Stimulated activated CD4-positive, alpha-beta T cell treated with anti-CD3 and anti-CD28 coated beads, Interleukin-2, amount 100 ng/mL, for 48 hours (primary cell): ENCODE data around the gene RPS6KB1.
"Not testable (repeated sequence)": the region's sequence is repeated elsewhere in the genome, so short reads cannot be mapped to it uniquely, and the experiment has no call there.

Experiments
- DNase-seq, 2 donors: peaks; one replicate each; pipeline ENCODE4 v3.0.0-alpha.2; 2020

RPS6KB1 gene

DNA sequence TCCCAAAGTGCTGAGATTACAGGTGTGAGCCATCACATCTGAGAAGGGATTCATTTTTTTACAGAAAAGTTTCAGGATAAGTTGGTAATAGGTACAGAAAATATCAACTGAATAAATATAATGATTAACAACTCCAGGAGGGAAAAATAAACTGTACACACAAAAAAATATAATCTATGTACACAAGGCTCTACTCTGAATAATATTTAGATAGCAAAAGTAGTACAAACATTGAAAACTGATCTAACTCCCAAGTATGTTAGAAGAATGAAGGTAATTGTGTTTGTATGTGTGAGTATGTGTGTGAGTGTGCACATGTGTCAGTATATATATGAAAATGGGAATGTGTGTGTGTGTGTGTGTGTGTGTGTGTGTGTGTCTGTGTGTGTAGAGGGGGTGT is 20.6 kb upstream of the RPS6KB1 start:
- no peak for DNase-seq

DNA sequence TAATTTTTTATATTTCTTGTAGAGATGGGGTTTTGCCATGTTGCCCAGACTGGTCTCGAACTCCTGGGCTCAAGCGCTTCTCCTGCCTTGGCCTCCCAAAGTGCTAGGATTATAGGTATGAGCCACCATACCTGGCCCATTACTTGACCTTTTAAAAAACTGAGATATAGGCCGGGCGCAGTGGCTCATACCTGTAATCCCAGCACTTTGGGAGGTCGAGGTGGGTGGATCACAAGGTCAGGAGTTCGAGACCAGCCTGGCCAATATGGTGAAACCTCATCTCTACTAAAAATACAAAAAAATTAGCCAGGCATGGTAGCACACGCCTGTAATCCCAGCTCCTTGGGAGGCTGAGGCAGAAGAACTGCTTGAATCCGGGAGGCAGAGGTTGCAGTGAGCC is 19.5 kb upstream of the RPS6KB1 start:
- not testable (repeated sequence) for DNase-seq

DNA sequence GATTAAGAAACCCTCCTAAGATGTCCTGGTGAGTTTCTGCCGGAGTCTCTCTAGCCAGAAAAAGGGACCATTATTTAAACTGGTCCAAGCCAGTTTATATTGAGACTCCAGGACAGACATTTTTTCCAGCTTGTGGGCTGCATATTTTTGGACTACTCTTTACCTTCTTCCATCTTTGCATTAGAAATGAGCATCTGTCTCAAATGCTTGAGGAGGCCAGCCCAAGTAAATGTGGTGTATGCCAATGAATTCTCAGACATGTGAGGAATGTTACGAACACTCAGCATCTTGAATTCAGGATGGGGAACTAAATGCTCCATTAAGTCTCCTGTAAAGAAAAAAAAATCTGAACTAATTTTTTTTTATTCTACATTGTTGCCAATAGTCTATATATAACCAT is 18.5 kb upstream of the RPS6KB1 start:
- no peak for DNase-seq

DNA sequence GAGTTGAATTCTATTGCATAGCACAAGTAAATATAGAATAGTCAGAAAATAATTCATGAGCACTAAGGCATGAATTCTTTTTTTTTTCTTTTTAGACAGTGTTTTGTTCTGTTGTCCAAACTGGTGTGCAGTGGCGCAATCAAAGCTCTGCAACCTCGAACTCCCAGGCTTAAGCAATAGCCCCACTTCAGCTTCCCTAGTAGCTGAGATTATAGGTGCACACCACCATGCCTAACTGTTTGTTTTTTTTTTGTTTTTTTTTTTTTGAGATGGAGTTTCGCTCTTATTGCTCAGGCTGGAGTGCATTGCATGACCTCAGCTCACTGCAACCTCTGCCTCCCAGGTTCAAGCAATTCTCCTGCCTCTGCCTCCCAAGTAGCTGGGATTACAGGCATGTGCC is 16.8 kb upstream of the RPS6KB1 start:
- no peak for DNase-seq

DNA sequence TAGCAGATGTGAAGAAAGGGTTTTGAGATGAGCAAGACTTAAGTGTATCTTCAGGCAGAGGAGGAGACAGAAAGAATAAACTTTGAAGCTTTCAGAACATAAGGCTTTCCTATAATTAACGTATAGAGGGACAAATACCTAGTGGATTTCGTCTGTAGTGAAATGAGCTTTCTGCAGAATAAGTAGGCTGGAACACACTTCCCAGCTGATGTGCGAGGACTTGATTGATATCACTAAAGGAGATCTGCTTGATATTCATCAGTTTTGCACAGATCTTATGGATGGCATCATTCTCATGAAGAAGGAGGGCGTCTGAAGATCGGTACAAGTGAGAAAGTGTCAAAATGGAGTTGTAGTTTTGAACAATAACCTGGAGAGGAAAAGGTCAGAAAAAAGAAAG is 15.0 kb upstream of the RPS6KB1 start:
- no peak for DNase-seq

DNA sequence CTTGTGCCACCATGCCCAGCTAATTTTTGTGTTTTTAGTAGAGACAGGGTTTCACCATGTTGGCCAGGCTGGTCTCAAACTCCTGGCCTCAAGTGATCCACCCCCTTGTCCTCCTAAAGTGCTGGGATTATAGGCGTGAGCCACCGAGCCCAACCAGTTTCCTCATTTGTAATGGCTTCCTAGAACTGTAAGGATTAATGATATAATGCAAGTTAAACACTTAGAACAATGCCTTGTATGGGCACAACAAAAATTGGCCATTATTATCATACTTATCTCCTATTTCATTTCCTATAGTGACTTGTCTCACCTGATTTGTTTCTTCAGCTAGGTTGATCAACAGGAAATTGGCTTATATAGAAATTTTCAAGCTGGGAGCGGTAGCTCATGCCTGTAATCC is 14.3 kb upstream of the RPS6KB1 start:
- no peak for DNase-seq

DNA sequence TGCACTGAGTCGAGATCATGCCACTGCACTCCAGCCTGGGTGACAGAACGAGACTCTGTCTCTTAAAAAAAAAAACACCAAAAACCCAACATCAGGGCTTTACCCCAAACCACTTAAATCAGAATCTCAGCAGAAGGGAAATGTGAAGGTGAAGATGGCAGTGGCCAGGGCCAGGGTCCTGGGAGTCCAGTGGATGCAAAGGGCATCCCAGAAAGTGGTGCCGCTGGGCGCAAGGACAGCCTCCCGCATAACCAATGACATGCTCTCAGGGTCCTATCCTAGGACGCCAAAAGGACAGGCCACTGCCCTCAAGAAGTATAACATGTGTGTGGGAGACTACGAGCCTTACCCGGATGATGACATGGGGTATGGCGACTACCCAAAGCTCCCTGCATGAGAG is 8.1 kb upstream of the RPS6KB1 start:
- DNase-seq: no peak

DNA sequence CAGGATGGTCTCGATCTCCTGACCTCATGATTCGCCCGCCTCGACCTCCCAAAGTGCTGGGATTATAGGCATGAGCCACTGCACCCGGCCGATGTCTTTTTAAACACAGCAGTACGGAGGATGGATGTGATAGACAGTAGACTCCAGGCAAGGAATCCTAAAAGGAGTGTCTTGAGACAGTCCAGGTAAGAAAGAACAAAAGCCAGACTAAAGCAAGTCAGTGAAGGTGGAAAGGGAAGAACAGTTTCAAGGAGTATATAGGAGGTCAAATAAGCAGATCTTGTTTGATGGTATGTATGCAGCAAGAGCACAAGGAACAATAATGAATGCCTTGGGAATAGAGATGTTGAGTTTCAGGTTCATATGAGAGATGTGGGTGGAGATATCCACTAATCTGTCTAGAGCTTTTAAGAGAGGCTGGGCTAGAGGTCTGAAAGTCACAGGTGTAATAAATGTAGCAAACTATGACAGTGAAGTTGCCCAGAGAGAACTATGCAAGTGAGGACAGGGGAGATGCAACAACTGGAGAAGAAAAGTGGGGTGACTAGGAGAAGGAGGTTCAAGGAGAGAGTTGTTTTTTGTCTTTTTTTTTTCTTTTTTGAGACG is 4.7 kb upstream of the RPS6KB1 start:
- no peak for DNase-seq

DNA sequence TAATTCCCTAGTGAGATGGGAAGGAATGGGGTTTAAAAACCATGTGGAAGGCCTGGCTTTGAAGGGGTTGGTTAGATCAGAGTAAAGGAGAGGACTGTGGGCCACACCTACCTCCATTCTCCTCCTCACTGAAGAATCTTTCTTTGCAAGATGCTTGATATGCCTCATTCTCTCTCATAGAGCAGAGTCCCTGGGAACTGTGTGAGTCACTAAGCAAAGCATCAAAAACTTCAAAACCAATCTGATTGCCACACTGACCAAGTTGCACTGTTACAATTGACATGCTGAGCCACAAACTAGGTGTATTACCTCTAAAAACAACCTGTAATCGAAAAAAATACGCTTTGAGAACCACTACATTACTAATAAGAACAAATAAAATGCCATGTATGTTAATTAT is 2.2 kb upstream of the RPS6KB1 start:
- no peak for DNase-seq

DNA sequence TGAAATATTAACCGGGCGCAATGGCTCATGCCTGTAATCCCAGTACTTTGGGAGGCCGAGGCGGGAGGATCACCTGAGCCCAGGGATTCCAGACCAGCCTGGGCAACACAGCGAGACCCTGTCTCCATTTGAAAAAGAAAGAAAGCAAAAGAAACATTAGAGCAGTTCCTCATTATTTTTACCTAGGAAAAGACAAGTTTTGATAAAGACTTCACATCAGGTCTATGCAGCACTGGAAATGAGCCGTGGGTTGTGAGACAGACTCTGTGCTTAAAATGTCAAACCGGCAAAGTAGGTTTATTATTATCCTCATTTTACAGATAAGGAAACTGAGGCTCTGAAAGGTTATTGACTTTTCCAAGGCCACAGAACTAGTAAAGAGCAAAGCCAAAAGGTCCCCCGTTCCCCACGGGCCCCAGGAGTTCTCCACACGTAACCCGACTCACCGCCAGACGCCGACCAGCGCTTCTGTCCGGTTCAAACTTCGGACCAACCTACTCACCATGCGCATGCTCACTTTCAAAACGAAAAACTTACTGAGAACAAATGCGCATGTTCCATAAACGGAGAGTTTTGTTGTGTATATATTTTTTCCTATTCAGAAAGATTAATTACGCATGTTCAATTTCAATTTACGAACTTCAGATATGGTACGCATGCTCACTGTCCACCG is 534 bp upstream of the RPS6KB1 start:
- DNase-seq: peak in 1 of 2 donors; percentile 7

DNA sequence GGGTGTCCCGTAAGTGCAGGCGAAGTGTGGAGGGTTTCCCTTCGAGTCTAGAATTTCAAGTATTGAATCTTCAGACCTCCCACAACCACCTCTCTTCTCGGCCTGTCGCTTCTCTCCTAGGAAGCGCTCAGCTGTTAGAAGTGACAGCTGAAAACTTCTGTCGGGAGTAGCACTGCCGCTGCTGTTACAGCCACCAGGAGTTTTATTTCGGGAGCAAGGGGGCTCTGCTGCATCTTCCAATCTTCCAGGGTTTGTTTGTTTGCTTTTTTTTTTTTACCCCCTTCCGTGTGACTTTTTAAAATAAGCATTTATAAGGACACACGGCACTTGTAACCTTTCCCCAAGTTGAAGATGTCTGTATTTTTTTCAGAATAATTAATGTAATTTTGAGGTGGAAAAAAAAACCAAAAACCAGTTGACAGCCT is 767 bp downstream of the RPS6KB1 start:
- peak in 1 of 2 donors; percentile 12 for DNase-seq

DNA sequence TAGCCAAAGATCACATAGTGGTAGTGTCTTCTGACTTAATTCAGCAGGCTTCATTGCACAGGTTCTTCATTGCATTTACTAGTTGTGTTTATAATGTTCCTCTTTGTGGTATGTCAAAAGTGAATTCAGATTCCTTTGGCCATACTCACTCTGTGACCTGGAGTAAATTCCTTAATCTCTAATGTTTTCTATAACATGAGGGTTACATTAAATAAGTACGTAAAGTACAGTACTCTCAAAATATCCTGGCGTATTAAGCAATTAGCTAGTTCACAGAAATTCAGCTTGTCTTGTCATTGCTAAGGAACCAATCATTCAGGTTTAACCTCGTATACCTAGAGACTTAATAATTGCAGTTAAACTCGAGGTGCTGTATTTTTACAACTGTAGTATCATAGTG is 4.2 kb downstream of the RPS6KB1 start:
- no peak for DNase-seq

DNA sequence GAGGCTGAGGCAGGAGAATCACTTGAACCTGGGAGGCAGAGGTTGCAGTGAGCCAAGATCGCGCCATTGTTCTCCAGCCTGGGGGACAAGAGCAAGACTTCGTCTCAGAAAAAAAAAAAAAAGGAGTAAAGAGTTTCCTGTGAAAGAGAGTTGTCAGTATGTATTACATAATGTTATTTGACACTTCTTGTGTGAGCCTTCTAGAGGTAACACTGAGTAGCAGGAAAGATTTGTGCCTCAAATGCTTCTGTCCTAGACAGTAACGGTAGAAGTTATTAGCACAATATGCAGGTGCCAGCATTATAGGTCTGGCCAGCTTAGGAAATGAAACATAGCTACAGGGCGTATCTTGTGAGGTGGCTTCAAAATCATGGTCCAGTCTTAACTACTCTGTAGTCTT is 6.2 kb downstream of the RPS6KB1 start:
- DNase-seq: no peak

DNA sequence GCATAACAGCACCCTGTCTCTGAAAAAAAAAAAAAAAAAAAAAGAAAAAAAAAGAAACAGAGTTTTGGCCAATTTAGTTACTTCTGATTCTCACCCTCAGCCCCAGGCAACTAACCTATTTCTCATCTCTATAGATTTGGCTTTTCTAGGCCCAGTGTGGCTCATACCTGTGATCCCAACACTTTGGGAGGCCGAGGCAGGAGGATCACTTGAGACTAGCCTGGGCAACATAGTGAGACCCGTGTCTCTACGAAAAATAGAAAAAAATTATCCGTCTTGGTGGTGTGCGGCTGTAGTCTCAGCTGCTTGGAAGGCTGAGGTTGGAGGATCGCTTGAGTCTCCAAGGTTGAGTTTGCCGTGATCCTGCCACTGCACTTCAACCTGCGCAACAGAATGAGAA is 8.7 kb downstream of the RPS6KB1 start:
- no peak for DNase-seq

DNA sequence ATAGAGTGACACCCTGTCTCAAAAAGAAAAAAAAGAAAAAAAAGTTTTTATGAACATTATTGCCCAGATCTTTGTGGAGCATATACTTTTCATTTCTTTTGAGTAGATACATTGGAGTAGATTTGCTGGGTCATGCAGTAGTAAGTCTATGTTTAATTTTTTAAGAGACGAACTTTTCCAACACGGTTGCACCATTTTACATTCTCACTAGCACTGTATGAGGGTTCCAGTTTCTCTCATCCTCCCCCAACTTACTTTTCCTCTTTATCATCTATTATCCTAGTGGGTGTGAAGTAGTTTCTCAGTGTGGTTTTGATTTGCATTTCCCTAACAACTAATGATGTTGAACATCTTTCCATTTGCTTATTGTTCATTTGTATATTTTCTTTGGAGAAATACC is 10.5 kb downstream of the RPS6KB1 start:
- DNase-seq: no peak

DNA sequence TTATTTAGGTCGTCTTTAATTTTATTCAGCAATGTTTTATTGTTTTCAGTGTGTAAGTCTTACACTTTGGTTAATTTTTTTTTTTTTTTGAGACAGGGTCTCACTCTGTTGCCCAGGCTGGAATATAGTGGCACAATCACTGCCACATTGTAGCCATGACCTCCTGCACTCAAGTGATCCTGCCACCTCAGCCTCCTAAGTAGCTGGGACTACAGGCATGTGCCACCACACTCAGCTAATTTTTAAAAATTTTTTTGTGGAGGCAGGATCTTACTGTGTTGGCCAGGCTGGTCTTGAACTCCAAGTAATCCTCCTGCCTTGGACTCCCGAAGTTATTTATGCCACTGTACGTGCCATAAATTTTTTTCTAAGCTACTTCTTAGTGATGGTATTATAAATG is 14.5 kb downstream of the RPS6KB1 start:
- DNase-seq: no peak

DNA sequence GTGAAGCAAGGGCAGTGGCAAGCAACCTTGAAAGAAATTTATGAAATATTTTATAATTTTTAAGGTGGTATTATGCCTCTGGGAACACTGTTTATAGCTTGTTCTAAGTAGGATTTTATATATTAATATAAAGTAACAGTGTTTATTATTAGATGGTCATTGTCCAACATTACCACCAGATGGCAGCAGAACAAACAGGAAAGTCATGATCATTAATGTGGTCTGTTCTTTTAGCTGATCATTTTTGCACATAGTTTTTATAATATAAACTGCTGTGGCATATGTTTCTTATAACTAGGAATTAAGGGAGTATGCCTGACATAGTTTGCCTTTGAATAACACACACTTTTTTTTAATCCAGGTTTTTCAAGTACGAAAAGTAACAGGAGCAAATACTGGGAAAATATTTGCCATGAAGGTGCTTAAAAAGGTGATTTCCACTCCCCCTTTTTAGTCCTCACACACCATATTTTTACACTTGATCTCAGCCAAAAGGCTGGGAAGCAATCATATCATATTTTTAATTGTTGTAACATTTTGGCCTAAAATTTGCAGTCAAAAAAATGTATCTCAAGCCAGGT is 21.4 kb downstream of the RPS6KB1 start:
- DNase-seq: no peak

DNA sequence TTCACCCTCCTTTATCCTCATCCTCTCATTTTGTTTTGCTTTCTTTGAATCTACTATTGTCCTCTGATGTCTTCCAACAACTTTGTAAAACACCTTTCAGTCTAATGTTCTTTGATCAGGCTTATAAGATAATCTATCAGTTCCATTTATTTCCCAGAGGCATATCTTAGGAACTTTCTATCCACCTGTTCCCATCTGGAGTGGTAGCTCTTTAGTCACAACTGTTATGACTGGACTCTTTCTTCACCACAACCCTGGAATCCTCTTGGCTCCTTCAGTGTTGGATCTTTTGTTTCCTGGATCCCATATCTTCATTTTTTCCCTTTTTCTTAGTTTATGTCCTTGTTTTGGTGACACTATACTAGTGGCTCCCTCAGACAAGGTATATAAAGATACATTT is 23.5 kb downstream of the RPS6KB1 start:
- DNase-seq: no peak

DNA sequence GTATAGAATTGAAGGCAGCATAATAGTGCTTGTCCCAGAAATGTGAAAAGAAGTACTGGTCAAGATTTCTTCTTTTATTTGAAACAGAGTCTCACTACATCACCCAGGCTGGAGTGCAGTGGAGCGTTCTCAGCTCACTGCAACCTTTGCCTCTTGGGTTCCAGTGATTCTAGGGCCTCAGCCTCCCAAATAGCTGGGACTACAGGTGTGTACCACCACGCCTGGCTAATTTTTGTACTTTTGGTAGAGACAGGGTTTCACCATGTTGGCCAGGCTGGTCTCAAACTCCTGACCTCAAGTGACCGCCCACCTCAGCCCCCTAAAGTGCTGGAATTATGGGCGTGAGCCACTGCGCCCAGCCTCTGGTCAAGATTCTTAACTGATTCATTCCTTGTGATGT is 27.7 kb downstream of the RPS6KB1 start:
- not testable (repeated sequence) for DNase-seq

DNA sequence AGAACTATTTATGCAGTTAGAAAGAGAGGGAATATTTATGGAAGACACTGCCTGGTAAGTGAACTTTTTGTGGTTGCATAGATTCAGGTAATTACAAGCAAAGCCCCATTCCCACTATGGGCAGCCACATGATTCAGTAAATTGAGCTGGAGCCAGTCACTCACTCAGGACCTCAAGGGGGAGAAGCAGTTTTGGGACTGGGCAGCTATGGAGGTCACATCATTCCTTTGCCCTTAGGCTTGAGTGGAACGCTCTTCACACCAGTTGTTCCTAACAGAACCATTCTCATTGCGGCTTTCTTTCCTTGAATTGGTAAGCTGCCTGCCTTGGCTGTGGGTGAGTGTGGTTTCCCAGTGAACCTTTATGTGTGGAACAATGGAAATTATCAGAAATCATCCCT is 37.2 kb downstream of the RPS6KB1 start:
- not testable (repeated sequence) for DNase-seq

DNA sequence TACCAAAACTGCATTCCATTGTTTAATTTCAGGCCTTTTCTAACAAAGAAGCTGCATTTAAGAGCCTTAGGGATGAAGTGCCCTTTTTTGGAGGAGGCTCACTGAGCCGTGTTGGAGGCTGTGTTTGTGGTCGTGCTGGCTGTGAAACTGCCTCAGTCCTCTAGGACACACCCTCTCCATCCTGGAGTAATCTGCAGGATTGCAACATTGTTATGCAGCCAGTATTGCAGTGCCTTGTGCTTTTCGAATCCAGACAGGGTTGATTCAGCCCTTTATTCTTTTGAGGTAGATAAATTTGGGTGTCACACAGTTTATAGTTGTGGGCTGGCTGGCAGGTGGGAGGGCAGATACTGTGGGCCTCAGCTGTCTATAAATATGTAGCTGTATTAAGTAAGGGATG is 37.8 kb downstream of the RPS6KB1 start:
- DNase-seq: not testable (repeated sequence)

DNA sequence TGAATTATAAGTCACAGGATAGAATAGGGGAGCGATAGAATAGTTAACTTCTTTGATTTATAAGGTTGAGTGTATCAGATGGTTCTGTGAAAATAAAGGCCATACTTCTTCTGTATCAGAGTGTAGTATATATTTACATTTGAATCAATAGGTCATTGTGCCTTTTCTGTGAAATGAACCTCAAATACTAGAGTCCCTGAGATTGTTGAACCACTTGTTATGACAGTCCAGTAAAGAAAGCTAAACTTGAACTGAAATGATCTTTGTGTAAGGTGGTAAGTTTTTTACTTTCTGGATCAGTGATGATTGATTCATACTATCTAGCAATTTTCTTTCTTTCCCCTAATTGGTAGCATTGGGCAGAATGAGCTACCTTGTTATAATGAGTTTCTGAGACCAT is 40.4 kb downstream of the RPS6KB1 start:
- DNase-seq: not testable (repeated sequence)

DNA sequence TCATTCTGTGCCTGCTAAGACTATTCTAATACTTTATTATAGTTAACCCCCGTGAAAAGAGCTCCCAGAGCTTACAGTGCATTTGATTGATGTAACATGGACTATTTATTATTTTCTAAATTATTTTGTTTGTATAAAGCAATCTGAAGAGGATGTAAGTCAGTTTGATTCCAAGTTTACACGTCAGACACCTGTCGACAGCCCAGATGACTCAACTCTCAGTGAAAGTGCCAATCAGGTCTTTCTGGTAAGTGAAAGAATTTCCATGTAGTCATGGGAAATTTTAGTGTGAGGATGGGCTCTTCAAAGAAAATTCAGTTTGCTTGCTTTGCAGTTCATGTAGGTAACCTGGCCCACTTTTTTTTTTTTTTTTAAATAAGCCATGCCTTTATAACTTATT is 47.8 kb downstream of the RPS6KB1 start:
- peak in 1 of 2 donors; percentile 12 for DNase-seq

DNA sequence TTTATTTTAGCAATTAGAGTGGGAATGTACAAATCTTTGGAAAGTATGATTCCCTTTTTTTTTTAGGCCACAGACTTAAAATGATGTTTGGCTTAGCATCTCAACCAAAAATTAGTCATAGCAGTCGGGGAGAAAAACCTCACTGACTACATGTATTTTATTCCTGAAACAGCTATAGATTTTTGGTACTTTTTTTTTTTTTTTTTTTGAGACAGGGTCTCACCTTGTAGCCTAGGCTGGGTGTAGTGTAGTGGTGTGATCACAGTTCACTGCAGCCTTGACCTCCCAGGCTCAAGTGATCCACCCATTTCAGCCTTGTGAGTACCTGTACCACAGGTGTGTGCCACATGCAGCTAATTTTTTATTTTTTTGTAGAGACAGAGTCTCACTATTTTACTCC is 48.2 kb downstream of the RPS6KB1 start:
- DNase-seq: no peak

DNA sequence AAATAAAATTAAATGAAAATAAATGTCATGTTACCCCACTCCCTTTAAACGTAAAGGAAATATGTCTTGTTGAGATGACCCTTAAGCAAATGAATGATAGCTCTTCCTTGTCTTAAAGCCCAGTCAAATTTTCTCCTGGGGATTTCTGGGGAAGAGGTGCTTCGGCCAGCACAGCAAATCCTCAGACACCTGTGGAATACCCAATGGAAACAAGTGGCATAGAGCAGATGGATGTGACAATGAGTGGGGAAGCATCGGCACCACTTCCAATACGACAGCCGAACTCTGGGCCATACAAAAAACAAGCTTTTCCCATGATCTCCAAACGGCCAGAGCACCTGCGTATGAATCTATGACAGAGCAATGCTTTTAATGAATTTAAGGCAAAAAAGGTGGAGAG is 53.5 kb downstream of the RPS6KB1 start:
- not testable (repeated sequence) for DNase-seq
